Measurements from ENCODE around the gene AKT2. TPM values are rescaled to one million over a fixed set of nuclear protein-coding genes. Genes with fewer than 3 reads are reported as not detected.

The AKT2 gene
- polyA plus RNA-seq, 1 donor from 2014 or later: 131 TPM

- Histone ChIP-seq H4K20me1 (ENCODE audit: insufficient read depth) (no peaks in the 10 kb centered on the region), H3K79me2 (replicated peaks; ENCODE audit: insufficient read depth, low read length) (no peaks in the 10 kb centered on the region), H3K9me2 (ENCODE audit: insufficient read depth, low read length) (no peaks in the 10 kb centered on the region), H2AFZ (ENCODE audit: low read depth, low read length) (no peak overlapping the region), H3K4me3 (ENCODE audit: low read length) (no peak overlapping the region), H3K9me3 (ENCODE audit: low read length) (no peaks in the 10 kb centered on the region), H3F3A (ENCODE audit: insufficient read depth, low read length, poor library complexity, severe bottlenecking) (no peaks in the 10 kb centered on the region), H3K9ac (ENCODE audit: low read length) (no peak overlapping the region), H3K27me3 (ENCODE audit: insufficient read depth, low read depth, low read length) (no peaks in the 10 kb centered on the region), H3K27ac (ENCODE audit: low read length) (no peak overlapping the region), H3K4me2 (ENCODE audit: low read length) (no peak overlapping the region), H3K36me3 (ENCODE audit: insufficient read depth, low read length) (no peaks in the 10 kb centered on the region)
- TF ChIP-seq MXI1 (conservative IDR thresholded peaks at IDR 0.05; ENCODE audit: poor library complexity, severe bottlenecking) (no peak), SMC3 (conservative IDR thresholded peaks at IDR 0.05; ENCODE audit: poor library complexity) (no peak), EZH2 (IDR thresholded peaks at IDR 0.05; ENCODE audit: borderline replicate concordance, insufficient read depth, low read length, poor library complexity, severe bottlenecking) (no peak), CTCF (IDR thresholded peaks at IDR 0.05; ENCODE audit: poor library complexity, severe bottlenecking) (no peak), EP300 (conservative IDR thresholded peaks at IDR 0.05; ENCODE audit: poor library complexity, severe bottlenecking) (no peak), POLR2AphosphoS5 (IDR thresholded peaks at IDR 0.05) (no peak), TAF1 (IDR thresholded peaks at IDR 0.05; ENCODE audit: low read depth) (no peak), RAD21 (conservative IDR thresholded peaks at IDR 0.05) (no peak), REST (IDR thresholded peaks at IDR 0.05; ENCODE audit: borderline replicate concordance) (no peak)
Measured at GRCh38 chr19:40239415-40240226, 45.5 kb downstream of the AKT2 start.

- Histone ChIP-seq H2AFZ (ENCODE audit: low read depth, low read length) (no peak overlapping the region), H3K4me3 (ENCODE audit: low read length) (no peak overlapping the region), H4K20me1 (ENCODE audit: insufficient read depth) (no peaks in the 10 kb centered on the region), H3F3A (ENCODE audit: insufficient read depth, low read length, poor library complexity, severe bottlenecking) (no peaks in the 10 kb centered on the region), H3K4me2 (ENCODE audit: low read length) (no peak overlapping the region), H3K9me3 (ENCODE audit: low read length) (no peaks in the 10 kb centered on the region), H3K9me2 (ENCODE audit: insufficient read depth, low read length) (no peaks in the 10 kb centered on the region), H3K36me3 (ENCODE audit: insufficient read depth, low read length) (no peaks in the 10 kb centered on the region), H3K27me3 (ENCODE audit: insufficient read depth, low read depth, low read length) (no peaks in the 10 kb centered on the region), H3K79me2 (replicated peaks; ENCODE audit: insufficient read depth, low read length) (no peaks in the 10 kb centered on the region), H3K9ac (ENCODE audit: low read length) (no peak overlapping the region), H3K27ac (ENCODE audit: low read length) (no peak overlapping the region)
- TF ChIP-seq EP300 (conservative IDR thresholded peaks at IDR 0.05; ENCODE audit: poor library complexity, severe bottlenecking) (no peak), POLR2AphosphoS5 (IDR thresholded peaks at IDR 0.05) (no peak), CTCF (IDR thresholded peaks at IDR 0.05; ENCODE audit: poor library complexity, severe bottlenecking) (no peak), REST (IDR thresholded peaks at IDR 0.05; ENCODE audit: borderline replicate concordance) (no peak), MXI1 (conservative IDR thresholded peaks at IDR 0.05; ENCODE audit: poor library complexity, severe bottlenecking) (no peak), RAD21 (conservative IDR thresholded peaks at IDR 0.05) (no peak), SMC3 (conservative IDR thresholded peaks at IDR 0.05; ENCODE audit: poor library complexity) (no peak), EZH2 (IDR thresholded peaks at IDR 0.05; ENCODE audit: borderline replicate concordance, insufficient read depth, low read length, poor library complexity, severe bottlenecking) (no peak), TAF1 (IDR thresholded peaks at IDR 0.05; ENCODE audit: low read depth) (no peak)
Measured at GRCh38 chr19:40238775-40239174, 46.4 kb downstream of the AKT2 start.

Measured in neural cell (in vitro differentiated cells).